BLaER1 treated with 17β-estradiol and CSF1 and Interleukin-3, amounts not matched to agents 10 nM and 100 nM (cell line): Measurements from ENCODE around the gene HMGA1.

Experiments
- H3K27ac ChIP-seq, 11 experiments: shearing (Covaris generic); formaldehyde crosslinking; 2 replicates each; pipeline ENCODE4 v1.8.1; 2022
- H3K27me3 ChIP-seq, 11 experiments: shearing (Covaris generic); formaldehyde crosslinking; 2 replicates each; pipeline ENCODE4 v1.8.1; 2022
- H3K36me3 ChIP-seq, 11 experiments: shearing (Covaris generic); formaldehyde crosslinking; 2 replicates each; pipeline ENCODE4 v1.8.1; 2022
- H3K4me1 ChIP-seq, 10 experiments: shearing (Covaris generic); formaldehyde crosslinking; 2 replicates each; pipeline ENCODE4 v1.8.1; 2022
- H3K4me2 ChIP-seq, 11 experiments: shearing (Covaris generic); formaldehyde crosslinking; 2 replicates each; pipeline ENCODE4 v1.8.1; 2022
- H3K4me3 ChIP-seq, 10 experiments: shearing (Covaris generic); formaldehyde crosslinking; 2 replicates each; pipeline ENCODE4 v1.8.1; 2022
- H3K9ac ChIP-seq, 11 experiments: shearing (Covaris generic); formaldehyde crosslinking; 2 replicates each; pipeline ENCODE4 v1.8.1; 2022
- H3K9me3 ChIP-seq, 11 experiments: shearing (Covaris generic); formaldehyde crosslinking; replicated peaks in 1 of 11; 2 replicates each; pipeline ENCODE4 v1.8.1; 2022
- H4K20me1 ChIP-seq, 11 experiments: shearing (Covaris generic); formaldehyde crosslinking; 2 replicates each; pipeline ENCODE4 v1.8.1; 2022
- Cebpa-rat ChIP-seq, 11 experiments: shearing (Covaris generic); IDR thresholded peaks; 2 replicates each; pipeline ENCODE4 v1.8.1; 2022

The HMGA1 gene, protein sequence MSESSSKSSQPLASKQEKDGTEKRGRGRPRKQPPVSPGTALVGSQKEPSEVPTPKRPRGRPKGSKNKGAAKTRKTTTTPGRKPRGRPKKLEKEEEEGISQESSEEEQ

DNA sequence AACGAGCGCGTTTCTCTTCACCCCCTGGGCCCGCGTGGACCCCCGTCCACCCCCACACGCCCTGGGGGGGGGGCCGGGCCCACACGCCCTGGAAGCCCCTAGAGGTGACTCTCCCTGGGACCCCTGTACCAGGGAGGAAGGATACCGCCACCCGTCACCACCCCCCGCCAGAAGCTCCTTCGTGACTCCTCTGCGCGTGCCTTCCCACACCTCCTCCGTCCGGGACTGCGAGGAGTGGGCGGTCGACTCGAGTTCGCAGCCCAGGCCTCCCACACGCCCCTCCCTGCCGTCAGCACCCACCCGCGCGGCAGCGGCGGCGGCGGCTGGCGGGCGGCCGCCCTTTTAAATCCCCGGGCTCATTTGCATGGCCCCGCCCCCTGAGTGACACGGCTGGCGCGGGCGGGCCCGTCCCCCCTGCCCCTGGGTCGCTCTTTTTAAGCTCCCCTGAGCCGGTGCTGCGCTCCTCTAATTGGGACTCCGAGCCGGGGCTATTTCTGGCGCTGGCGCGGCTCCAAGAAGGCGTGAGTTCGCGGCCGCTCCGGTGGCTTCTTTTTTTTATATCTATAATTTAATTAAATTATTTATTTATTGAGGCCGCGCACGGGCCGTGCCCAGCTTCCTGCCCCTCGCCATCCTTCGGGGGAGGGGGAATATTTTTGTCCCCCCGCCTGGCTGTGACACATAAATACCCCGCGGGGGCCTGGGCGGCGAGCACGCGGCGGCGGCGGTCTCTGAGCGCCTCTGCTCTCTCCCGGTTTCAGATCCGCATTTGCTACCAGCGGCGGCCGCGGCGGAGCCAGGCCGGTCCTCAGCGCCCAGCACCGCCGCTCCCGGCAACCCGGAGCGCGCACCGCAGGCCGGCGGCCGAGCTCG lies at the start of gene HMGA1:
Gene HMGA1 (plus strand): TSS at position 431 of the 873 bp plus-strand sequence. CDS start 3,908 bp downstream, outside the sequence.
- H3K27ac ChIP-seq = peak within 1 kb of the TSS; percentile 79 to 99 (median 98)
- H3K9ac ChIP-seq = peak within 1 kb of the TSS; percentile 91 to 100 (median 99)
- H3K4me3 ChIP-seq = peak within 1 kb of the TSS; percentile 86 to 100 (median 98)
- peak within 1 kb of the TSS; percentile 95 to 100 (median 98) for H3K4me2 ChIP-seq
- no peaks in the 10 kb centered on the region for H3K27me3 ChIP-seq
- TF ChIP-seq Cebpa-rat (IDR thresholded peaks at IDR 0.05) = no peak
- H3K9me3 ChIP-seq = no peaks in the 10 kb centered on the region
- peaks cover 43 to 60% (median 51%) of the 10 kb centered on the region in 10 experiments for H3K4me1 ChIP-seq
- peaks cover 14 to 33% (median 28%) of the 10 kb centered on the region in 11 experiments for H3K36me3 ChIP-seq
- H4K20me1 ChIP-seq = peaks cover 32 to 42% (median 37%) of the 10 kb centered on the region in 11 experiments; a peak in 21 of 22 replicates

DNA sequence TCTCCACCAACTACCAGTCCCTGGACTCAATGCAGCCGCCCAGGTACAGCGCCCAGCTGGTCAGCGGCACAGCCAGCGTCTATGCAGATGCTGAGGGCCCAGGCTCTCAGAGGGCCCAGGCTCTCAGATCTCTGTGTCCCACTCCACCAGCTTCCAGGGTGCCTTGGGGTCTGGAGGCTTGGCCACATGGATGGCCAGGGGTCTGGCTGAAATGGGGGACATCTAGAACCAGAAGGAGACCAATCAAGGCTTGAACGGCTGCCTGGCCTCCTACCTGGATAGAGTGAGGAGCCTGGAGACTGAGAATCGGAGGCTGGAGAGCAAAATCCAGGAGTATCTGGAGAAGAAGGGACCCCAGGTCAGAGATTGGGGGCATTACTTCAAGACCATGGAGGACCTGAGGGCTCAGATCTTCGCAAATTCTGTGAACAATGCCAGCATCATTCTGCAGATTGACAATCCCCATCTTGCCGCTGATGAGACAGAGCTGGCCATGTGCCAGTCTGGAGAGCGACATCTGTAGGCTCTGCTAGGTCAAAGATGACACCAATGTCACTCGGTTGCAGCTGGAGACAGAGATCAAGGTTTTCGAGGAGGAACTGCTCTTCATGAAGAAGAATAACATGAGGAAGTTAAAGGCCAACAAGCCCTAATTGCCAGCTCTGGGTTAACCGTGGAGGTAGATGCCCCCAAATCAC lies 46.7 kb upstream of the HMGA1 start:
- Histone ChIP-seq H3K4me2 (peak overlapping the region in 7 of 11 experiments; percentile 31 to 57 (median 38); a peak in 11 of 22 replicates), H3K4me1 (peaks cover 0 to 15% (median 11%) of the 10 kb centered on the region in 10 experiments; a peak in 14 of 20 replicates), H3K9ac (no peak overlapping the region), H3K36me3 (no peaks in the 10 kb centered on the region), H3K9me3 (no peaks in the 10 kb centered on the region), H4K20me1 (no peaks in the 10 kb centered on the region), H3K27ac (no peak overlapping the region), H3K27me3 (no peaks in the 10 kb centered on the region), H3K4me3 (no peak overlapping the region)
- TF ChIP-seq Cebpa-rat (IDR thresholded peaks at IDR 0.05) = no peak

DNA sequence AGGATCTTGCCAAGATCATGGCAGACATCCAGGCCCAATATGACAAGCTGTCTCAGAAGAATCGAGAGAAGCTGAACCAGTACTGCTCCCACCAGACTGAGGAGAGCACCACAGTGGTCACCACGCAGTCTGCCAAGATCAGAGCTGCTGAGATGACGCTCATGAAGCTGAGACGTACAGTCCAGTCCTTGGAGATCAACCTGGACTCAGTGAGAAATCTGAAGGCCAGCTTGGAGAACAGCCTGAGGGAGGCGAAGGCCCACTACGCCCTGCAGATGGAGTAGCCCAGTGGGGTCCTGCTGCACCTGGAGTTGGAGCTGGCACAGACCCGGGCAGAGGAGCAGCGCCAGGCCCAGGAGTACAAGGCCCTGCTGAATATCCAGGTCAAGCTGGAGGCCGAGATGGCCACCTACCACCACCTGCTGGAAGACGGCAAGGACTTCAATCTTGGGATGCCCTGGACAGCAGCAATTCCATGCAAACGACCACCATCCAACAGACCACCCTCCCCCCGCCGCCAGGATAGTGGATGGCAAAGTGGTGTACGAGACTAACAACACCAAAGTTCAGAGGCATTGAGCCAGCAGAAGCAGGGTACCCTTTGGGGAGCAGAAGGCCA lies 46.1 kb upstream of the HMGA1 start:
- Histone ChIP-seq H3K9ac (no peak overlapping the region), H3K4me3 (no peak overlapping the region), H3K9me3 (no peaks in the 10 kb centered on the region), H3K4me1 (peaks cover 0 to 15% (median 11%) of the 10 kb centered on the region in 10 experiments; a peak in 16 of 20 replicates), H3K27ac (no peak overlapping the region), H4K20me1 (no peaks in the 10 kb centered on the region), H3K27me3 (no peaks in the 10 kb centered on the region), H3K36me3 (no peaks in the 10 kb centered on the region), H3K4me2 (peak overlapping the region in 4 of 11 experiments; percentile 12 to 57 (median 38); a peak in 8 of 22 replicates)
- no peak for TF ChIP-seq Cebpa-rat (IDR thresholded peaks at IDR 0.05)

DNA sequence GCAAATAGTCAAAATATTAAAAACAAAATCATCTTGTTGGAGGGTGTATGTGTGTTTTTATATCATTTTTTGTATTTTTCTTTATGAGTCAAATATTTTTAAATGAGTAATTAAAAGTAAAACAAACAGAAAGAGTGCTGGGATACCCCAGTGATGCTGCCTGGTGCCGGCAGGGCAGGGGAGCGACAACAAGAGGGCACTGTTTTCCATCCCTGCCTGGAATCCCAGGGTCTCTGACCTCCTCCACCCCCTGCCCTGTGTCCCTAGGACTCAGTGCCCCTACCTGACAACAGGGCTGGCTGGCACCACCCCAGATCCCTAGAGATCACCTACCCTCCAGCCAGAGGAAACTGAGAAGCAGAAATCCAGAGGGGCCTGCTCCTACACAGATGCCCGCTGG lies 41.9 kb upstream of the HMGA1 start:
- H3K9me3 ChIP-seq = no peaks in the 10 kb centered on the region
- no peak for TF ChIP-seq Cebpa-rat (IDR thresholded peaks at IDR 0.05)

DNA sequence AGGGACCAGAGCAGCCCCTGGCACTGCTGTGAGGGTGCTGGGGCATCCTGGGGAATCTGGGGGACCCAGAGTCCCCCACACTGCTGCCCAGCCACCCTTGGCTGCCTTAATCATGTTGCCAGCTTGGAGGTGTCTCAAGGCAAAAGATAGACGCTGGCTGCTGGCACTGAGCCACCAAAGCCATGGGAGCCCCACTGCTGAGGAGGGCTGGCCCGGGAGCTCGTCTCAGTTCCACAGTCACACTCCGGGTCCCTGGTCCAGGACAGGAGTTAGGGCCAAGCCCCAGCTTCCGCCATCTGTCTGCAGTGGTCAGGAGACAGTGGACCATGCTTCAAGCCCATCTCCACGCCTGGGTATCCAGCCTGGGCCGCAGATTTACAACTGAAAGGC lies 41.0 kb upstream of the HMGA1 start:
- Histone ChIP-seq H3K4me2 (peak overlapping the region; percentile 73 to 98 (median 90)), H3K4me3 (peak overlapping the region in 3 of 10 experiments; percentile 59 to 70 (median 60); a peak in 3 of 20 replicates), H3K27ac (peak overlapping the region in 1 of 11 experiments; percentile 47; a peak in 1 of 22 replicates), H3K9ac (peak overlapping the region; percentile 40 to 78 (median 55); a peak in 17 of 22 replicates), H3K27me3 (no peaks in the 10 kb centered on the region), H4K20me1 (no peaks in the 10 kb centered on the region), H3K4me1 (peaks cover under 1 to 14% (median 12%) of the 10 kb centered on the region in 10 experiments; a peak in 17 of 20 replicates), H3K36me3 (no peaks in the 10 kb centered on the region), H3K9me3 (no peaks in the 10 kb centered on the region)
- TF ChIP-seq Cebpa-rat (IDR thresholded peaks at IDR 0.05) = no peak

More for the DNA sequence above, 41.9 kb upstream of the HMGA1 start:
- Histone ChIP-seq H3K36me3 (no peaks in the 10 kb centered on the region), H3K27me3 (no peaks in the 10 kb centered on the region), H3K27ac (no peak overlapping the region), H3K4me2 (no peak overlapping the region), H4K20me1 (no peaks in the 10 kb centered on the region), H3K4me1 (peaks cover 3 to 23% (median 19%) of the 10 kb centered on the region in 10 experiments; a peak in 18 of 20 replicates), H3K9ac (no peak overlapping the region), H3K4me3 (no peak overlapping the region)

DNA sequence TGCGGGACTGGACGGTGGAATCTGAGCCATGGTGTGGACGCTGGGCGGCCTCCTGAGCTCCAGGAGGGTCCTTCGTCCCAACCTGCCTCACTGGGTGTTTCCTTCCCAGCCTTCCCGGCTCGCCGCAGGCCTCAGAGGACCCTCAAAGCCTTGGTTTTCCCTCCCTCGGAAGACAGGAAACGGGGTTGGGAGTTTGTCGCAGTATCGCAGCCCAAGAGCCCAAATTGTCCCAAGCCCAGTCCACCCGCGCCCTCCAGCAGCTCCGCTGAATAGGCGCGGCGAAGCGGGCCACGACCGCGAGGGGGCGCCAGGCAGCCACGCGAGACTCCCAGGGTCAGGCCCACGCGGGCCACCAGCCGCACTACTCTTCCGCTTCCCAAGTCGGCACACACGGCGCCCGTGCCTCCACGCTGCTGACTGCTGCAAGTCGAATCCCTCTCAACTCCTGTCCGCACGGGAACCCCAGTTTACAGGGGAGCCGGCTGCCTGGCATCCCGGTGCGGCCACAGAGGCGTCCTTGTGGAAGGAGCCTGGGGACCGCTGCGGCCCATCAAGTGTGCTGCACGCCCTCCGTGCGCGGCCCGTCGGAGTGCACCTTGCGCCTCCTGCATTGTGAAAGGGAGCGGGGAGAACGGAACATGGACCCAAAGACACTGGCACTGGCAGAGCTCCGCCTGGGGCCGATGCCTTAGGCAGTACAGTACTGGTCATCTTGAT lies 40.4 kb upstream of the HMGA1 start:
- TF ChIP-seq Cebpa-rat (IDR thresholded peaks at IDR 0.05) = no peak
- H3K27ac ChIP-seq = peak overlapping the region in 6 of 11 experiments; percentile 3 to 47 (median 36); a peak in 7 of 22 replicates

DNA sequence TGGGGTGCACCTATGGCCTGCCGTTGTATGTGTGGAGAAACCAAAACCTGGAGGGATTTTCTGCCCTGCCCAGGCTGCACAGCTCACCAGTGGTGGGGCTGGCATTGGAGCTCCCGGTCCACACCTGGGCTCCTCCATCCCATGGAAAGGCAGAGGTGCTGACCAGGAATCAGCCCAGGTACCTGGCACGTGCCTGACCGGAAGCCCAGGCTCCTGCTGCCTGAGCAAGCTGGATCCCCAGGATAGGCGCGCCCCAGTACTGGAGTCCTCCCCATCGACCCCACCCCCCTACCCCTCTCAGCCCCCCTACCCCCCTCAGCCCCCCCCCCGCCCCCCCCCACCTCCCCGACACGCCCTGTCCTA lies 39.9 kb upstream of the HMGA1 start:
- Histone ChIP-seq H3K4me2 (peak overlapping the region; percentile 73 to 98 (median 90)), H3K27me3 (no peaks in the 10 kb centered on the region), H3K27ac (peak overlapping the region in 3 of 11 experiments; percentile 31 to 46 (median 35); a peak in 3 of 22 replicates), H3K9me3 (peaks cover 5 to 10% (median 7%) of the 10 kb centered on the region in 11 experiments; a peak in 21 of 22 replicates), H3K9ac (peak overlapping the region; percentile 40 to 78 (median 55); a peak in 19 of 22 replicates), H4K20me1 (no peaks in the 10 kb centered on the region), H3K36me3 (no peaks in the 10 kb centered on the region), H3K4me1 (peaks cover 0 to 13% (median 11%) of the 10 kb centered on the region in 10 experiments; a peak in 14 of 20 replicates), H3K4me3 (peak overlapping the region; percentile 44 to 70 (median 53); a peak in 17 of 20 replicates)
- TF ChIP-seq Cebpa-rat (IDR thresholded peaks at IDR 0.05) = no peak

More for the DNA sequence above, 40.4 kb upstream of the HMGA1 start:
- Histone ChIP-seq H3K4me1 (peaks cover 0 to 13% (median 11%) of the 10 kb centered on the region in 10 experiments; a peak in 14 of 20 replicates), H3K27me3 (no peaks in the 10 kb centered on the region), H4K20me1 (no peaks in the 10 kb centered on the region), H3K9ac (peak overlapping the region; percentile 40 to 78 (median 55); a peak in 19 of 22 replicates), H3K4me2 (peak overlapping the region; percentile 73 to 98 (median 90)), H3K9me3 (peaks cover 0 to 4% (median 1%) of the 10 kb centered on the region in 11 experiments; a peak in 15 of 22 replicates), H3K36me3 (no peaks in the 10 kb centered on the region), H3K4me3 (peak overlapping the region; percentile 44 to 70 (median 53))
